K562 (cell line): ENCODE measurements around the gene AK5. TPM values are rescaled to one million over a fixed set of nuclear protein-coding genes. Genes with fewer than 3 reads are reported as not detected.

Source experiments
- AFF4 ChIP-seq: sonication (generic); formaldehyde crosslinking; IDR thresholded peaks from 2 replicates; pipeline ENCODE4 v1.8.0; 2023; ENCODE audit warnings: mild to moderate bottlenecking, missing genetic modification reagents
- BRF2 ChIP-seq: IDR thresholded peaks from 3 replicates; pipeline ENCODE4 v1.6.1; 2011; ENCODE audit warnings: borderline replicate concordance, mild to moderate bottlenecking; ENCODE audit not compliant: insufficient read length, insufficient read depth
- C11orf30 ChIP-seq: fragments of 450-650 bp; IDR thresholded peaks from 2 replicates; pipeline ENCODE4 v1.6.1; 2016; ENCODE audit warnings: low read depth, mild to moderate bottlenecking
- CBFA2T2 ChIP-seq: fragments of 450-650 bp; conservative IDR thresholded peaks from 2 replicates; pipeline ENCODE4 v1.6.1; 2017; ENCODE audit warnings: mild to moderate bottlenecking
- DLX4 ChIP-seq: fragments of 250-450 bp; sonication (Bioruptor Pico); IDR thresholded peaks from 2 replicates; pipeline ENCODE4 v1.6.1; 2021; ENCODE audit warnings: mild to moderate bottlenecking
- FOXP1 ChIP-seq: sonication (generic); formaldehyde crosslinking; IDR thresholded peaks from 2 replicates; pipeline ENCODE4 v1.8.0; 2022; ENCODE audit warnings: mild to moderate bottlenecking, missing genetic modification reagents
- KDM5B ChIP-seq: fragments of 200-600 bp; sonication (generic); IDR thresholded peaks from 2 replicates; pipeline ENCODE4 v1.6.1; 2012; ENCODE audit warnings: low read depth, mild to moderate bottlenecking, moderate library complexity, low read length, control low read depth, inconsistent platforms; ENCODE audit not compliant: insufficient replicate concordance
- MAZ ChIP-seq, 2 experiments: fragments of 450-650 bp in 1 of 2; sonication (generic) in 1 of 2; formaldehyde crosslinking; IDR thresholded peaks in 1 of 2; conservative IDR thresholded peaks in 1 of 2; 2 replicates each; pipeline versions ENCODE4 v1.4.0 to v1.5.0; 2020; ENCODE audit warnings: mild to moderate bottlenecking in 1 of 2, missing genetic modification reagents in 1 of 2
- POLR3A ChIP-seq: IDR thresholded peaks from 2 replicates; pipeline ENCODE4 v1.6.1; 2011; ENCODE audit warnings: borderline replicate concordance, mild to moderate bottlenecking, moderate library complexity; ENCODE audit not compliant: insufficient read length, insufficient read depth; ENCODE audit errors: extremely low read depth
- RBM25 ChIP-seq: fragments of 200-400 bp; formaldehyde crosslinking; IDR thresholded peaks from 2 replicates; pipeline ENCODE4 v1.6.1; 2018; ENCODE audit warnings: low read length, low read depth, moderate library complexity; ENCODE audit not compliant: severe bottlenecking
- THAP7 ChIP-seq: fragments of 250-450 bp; sonication (Bioruptor Pico); IDR thresholded peaks from 2 replicates; pipeline ENCODE4 v1.5.0; 2021
- ZFX ChIP-seq: sonication (generic); formaldehyde crosslinking; IDR thresholded peaks from 2 replicates; pipeline ENCODE4 v1.8.0; 2022; ENCODE audit warnings: mild to moderate bottlenecking, missing genetic modification reagents, moderate library complexity
- ZMIZ1 ChIP-seq, 2 experiments: fragments of 150-350 bp in 1 of 2; IDR thresholded peaks; 2 replicates each; pipeline ENCODE4 v1.6.1; 2012 to 2016; ENCODE audit warnings: low read depth in 2 of 2, low read length in 2 of 2, mild to moderate bottlenecking in 1 of 2, moderate library complexity in 1 of 2
- ZNF280B ChIP-seq: fragments of 250-450 bp; sonication (Bioruptor Pico); IDR thresholded peaks from 2 replicates; pipeline ENCODE4 v1.5.1; 2021; ENCODE audit warnings: mild to moderate bottlenecking
- polyA plus RNA-seq, 8 experiments: library from polyadenylated mRNA; depleted of rRNA in 4 of 8; stranded (reverse) in 5 of 8; unstranded in 3 of 8; fragments of >200 nt; fragmentation: Nextera tagmentation in 2 of 8; fragmentation: Illumina TruSeq in 1 of 8; extraction: Ambion mirVana in 2 of 8; extraction: Trizol in 1 of 8; gene quantifications; 2 replicates each; pipeline versions ENCODE4 v1.2.1 to v1.2.3, GENCODE V29; 2011 to 2014; ENCODE audit warnings: inconsistent platforms in 1 of 8, missing spikeins in 1 of 8
- total RNA-seq, 7 experiments: library from RNA; depleted of rRNA in 6 of 7; stranded (reverse); fragments of >200 nt in 6 of 7; fragmentation: Illumina TruSeq in 2 of 7; extraction: Trizol in 2 of 7; gene quantifications; 2 replicates each; pipeline versions ENCODE4 v1.2.1 to v1.2.3, GENCODE V29; 2011 to 2021; ENCODE audit warnings: low replicate concordance in 1 of 7

The AK5 gene
- total and polyA plus RNA-seq, 9 of the 15 experiments (the other 6 are each of a cell fraction or from before 2014, with no cell fraction given), result 0.06 TPM; not detected in 8

GRCh38 chr1:77394166-77394565, 112.3 kb downstream of the AK5 start (continued):
- TF ChIP-seq ZMIZ1 (IDR thresholded peaks at IDR 0.05; ENCODE audit: low read depth in 2 of 2, low read length in 2 of 2) (no peak), ZFX (CRISPR knock-in tag) (no peak), DLX4 (CRISPR knock-in tag) (no peak), KDM5B (no peak), C11orf30 (no peak), THAP7 (CRISPR knock-in tag) (no peak), MAZ (CRISPR knock-in tag; conservative IDR thresholded peaks at IDR 0.05 in 1 of 2, IDR thresholded peaks at IDR 0.05 in 1 of 2) (no peak), FOXP1 (no peak), AFF4 (CRISPR knock-in tag) (no peak), CBFA2T2 (no peak), RBM25 (no peak), POLR3A (no peak), BRF2 (no peak), ZNF280B (CRISPR knock-in tag) (no peak)
